UCSD-AML1 (cell line): ENCODE data around the gene TMEM45B.

Experiments
- DNase-seq: peaks from one replicate; lab custom pipeline; 2025; ENCODE audit not compliant: unreplicated experiment; lab: John Stamatoyannopoulos, UW

The TMEM45B gene

DNA sequence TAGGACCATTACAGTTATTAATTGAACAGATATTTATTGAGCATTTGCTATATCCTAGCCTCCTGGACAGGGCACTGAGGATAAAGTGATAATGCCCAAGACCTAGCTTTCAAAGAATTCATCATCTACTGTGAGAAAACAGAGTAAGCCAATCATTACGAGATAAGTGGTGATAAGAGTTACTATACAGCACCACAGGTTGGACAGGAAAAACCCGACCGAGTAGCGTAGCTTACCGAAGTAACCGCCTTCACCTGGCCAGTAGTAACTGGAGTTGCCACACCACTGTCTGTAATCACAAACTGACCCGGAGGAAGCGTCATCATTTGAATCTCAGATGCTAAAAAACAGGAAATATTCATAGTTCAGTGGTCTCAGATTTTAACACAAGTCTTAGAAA lies 89.8 kb downstream of the TMEM45B start:
- no peak for DNase-seq
